ENCODE data around the gene SPPL3. TPM values are rescaled to one million over a fixed set of nuclear protein-coding genes. Genes with fewer than 3 reads are reported as not detected.

Gene SPPL3
- total RNA-seq, 1 experiment from 2014 or later, result 51.1 TPM

DNA sequence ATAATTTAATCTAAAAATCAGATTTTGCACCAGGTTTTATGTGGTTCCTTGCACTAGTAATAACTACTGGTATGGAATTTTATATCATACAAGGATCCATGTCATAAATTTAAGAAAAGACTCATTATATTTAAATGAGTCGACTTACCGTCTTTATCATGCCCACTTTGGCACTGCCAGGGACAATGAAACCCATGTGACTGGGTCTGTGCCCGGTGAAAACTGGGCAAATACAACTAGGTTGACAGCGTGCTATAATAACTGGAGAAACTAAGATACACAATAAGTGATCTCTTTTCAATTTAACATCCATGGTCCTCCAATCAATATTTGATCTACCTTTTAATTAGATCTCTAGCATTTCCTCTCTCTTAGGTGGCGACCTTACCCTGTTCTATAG lies 114.0 kb downstream of the SPPL3 start:
- H3K27ac ChIP-seq (ENCODE audit: low read length), result no peak overlapping the region
- CTCF ChIA-PET, result no interaction called here
- no peak for DNase-seq (ENCODE audit: low read depth, low spot score)

GRCh38 chr12:120787889-120788288 lies 116.3 kb downstream of the SPPL3 start:
- no TSS peak for BruUV-seq (replicated peaks)
- no peak overlapping the region for H3K4me3 ChIP-seq (ENCODE audit: low read depth in 2 of 2, low read length in 2 of 2)
- no peak overlapping the region for H3K27ac ChIP-seq (ENCODE audit: low read length)
- ATAC-seq, result no peak
- in situ Hi-C loops (cut with HindIII; ENCODE audit: low pct_unique_long_range_greater_than_20kb, low sequenced_read_pairs) (no loop called here), intact Hi-C loops (cut with micrococcal nuclease; ENCODE audit: unreplicated experiment) (no loop called here)
- DNase-seq (ENCODE audit: low read depth, low spot score), result no peak
- no peaks in the 10 kb centered on the region for H3K27me3 ChIP-seq (ENCODE audit: control insufficient read depth, insufficient read depth, low read length)
- TF ChIP-seq REST (IDR thresholded peaks at IDR 0.05; ENCODE audit: insufficient read depth in 1 of 2, low read depth in 2 of 2, low read length in 1 of 2), result no peak
- TF ChIP-seq, protein P1, sequence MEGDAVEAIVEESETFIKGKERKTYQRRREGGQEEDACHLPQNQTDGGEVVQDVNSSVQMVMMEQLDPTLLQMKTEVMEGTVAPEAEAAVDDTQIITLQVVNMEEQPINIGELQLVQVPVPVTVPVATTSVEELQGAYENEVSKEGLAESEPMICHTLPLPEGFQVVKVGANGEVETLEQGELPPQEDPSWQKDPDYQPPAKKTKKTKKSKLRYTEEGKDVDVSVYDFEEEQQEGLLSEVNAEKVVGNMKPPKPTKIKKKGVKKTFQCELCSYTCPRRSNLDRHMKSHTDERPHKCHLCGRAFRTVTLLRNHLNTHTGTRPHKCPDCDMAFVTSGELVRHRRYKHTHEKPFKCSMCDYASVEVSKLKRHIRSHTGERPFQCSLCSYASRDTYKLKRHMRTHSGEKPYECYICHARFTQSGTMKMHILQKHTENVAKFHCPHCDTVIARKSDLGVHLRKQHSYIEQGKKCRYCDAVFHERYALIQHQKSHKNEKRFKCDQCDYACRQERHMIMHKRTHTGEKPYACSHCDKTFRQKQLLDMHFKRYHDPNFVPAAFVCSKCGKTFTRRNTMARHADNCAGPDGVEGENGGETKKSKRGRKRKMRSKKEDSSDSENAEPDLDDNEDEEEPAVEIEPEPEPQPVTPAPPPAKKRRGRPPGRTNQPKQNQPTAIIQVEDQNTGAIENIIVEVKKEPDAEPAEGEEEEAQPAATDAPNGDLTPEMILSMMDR (IDR thresholded peaks at IDR 0.05), result no peak
- TF ChIP-seq SIN3A (IDR thresholded peaks at IDR 0.05; ENCODE audit: borderline replicate concordance, insufficient read depth, low read depth, low read length), result no peak
- TF ChIP-seq TCF7L2 (IDR thresholded peaks at IDR 0.05; ENCODE audit: low read depth, low read length), result no peak
- no peak for TF ChIP-seq POLR2AphosphoS5 (IDR thresholded peaks at IDR 0.05; ENCODE audit: low read depth, low read length)
- H3K4me1 ChIP-seq (ENCODE audit: control insufficient read depth, insufficient read depth, low read length), result no peaks in the 10 kb centered on the region
- no peaks in the 10 kb centered on the region for H3K9me3 ChIP-seq (ENCODE audit: control insufficient read depth, insufficient read depth, low read depth, low read length)
- ChIA-PET CTCF (no interaction called here), POLR2A (no interaction called here)
- H3K36me3 ChIP-seq (ENCODE audit: control insufficient read depth, insufficient read depth, low read length), result no peaks in the 10 kb centered on the region

More for the DNA sequence above, 114.0 kb downstream of the SPPL3 start:
- H3K36me3 ChIP-seq (ENCODE audit: control insufficient read depth, insufficient read depth, low read length), result no peaks in the 10 kb centered on the region
- ATAC-seq, result no peak
- no peak overlapping the region for H3K4me3 ChIP-seq (ENCODE audit: low read depth in 2 of 2, low read length in 2 of 2)
- H3K27me3 ChIP-seq (ENCODE audit: control insufficient read depth, insufficient read depth, low read length), result no peaks in the 10 kb centered on the region
- no peaks in the 10 kb centered on the region for H3K4me1 ChIP-seq (ENCODE audit: control insufficient read depth, insufficient read depth, low read length)
- no peak for TF ChIP-seq TCF7L2 (IDR thresholded peaks at IDR 0.05; ENCODE audit: low read depth, low read length)
- TF ChIP-seq, protein P1 (IDR thresholded peaks at IDR 0.05), result no peak
- TF ChIP-seq REST (IDR thresholded peaks at IDR 0.05; ENCODE audit: insufficient read depth in 1 of 2, low read depth in 2 of 2, low read length in 1 of 2), result no peak
- TF ChIP-seq SIN3A (IDR thresholded peaks at IDR 0.05; ENCODE audit: borderline replicate concordance, insufficient read depth, low read depth, low read length), result no peak
- TF ChIP-seq POLR2AphosphoS5 (IDR thresholded peaks at IDR 0.05; ENCODE audit: low read depth, low read length), result no peak
- no TSS peak for BruUV-seq (replicated peaks)
- peaks cover 2% of the 10 kb centered on the region; the same call in 1 of the 2 replicates for H3K9me3 ChIP-seq (ENCODE audit: control insufficient read depth, insufficient read depth, low read depth, low read length)
- in situ Hi-C loops (cut with HindIII; ENCODE audit: low pct_unique_long_range_greater_than_20kb, low sequenced_read_pairs), result no loop called here
- POLR2A ChIA-PET, result interaction anchor here (0.7 kb wide), 1 partner anchor 85 kb away, joined by 5 read pairs; no protein-coding TSS in a partner anchor
- intact Hi-C loops (cut with micrococcal nuclease; ENCODE audit: unreplicated experiment), result no loop called here
